GM12878 (cell line): Measurements from ENCODE around the gene BCAS2.

ENCODE experiments used
- ESRRA ChIP-seq: IDR thresholded peaks from 2 replicates; pipeline ENCODE4 v1.6.1; 2012; ENCODE audit warnings: mild to moderate bottlenecking, low read length, improper control_type of control experiment
- YY1 ChIP-seq: IDR thresholded peaks from 2 replicates; pipeline ENCODE4 v1.6.1; 2011; ENCODE audit warnings: low read depth, mild to moderate bottlenecking, low read length

- TF ChIP-seq YY1 (no peak), ESRRA (no peak)
Observed at GRCh38 chr1:114549137-114549536, 32.3 kb downstream of the BCAS2 start.
